Fibroblast of skin of back (primary cell): ENCODE measurements around the gene SPATA2L.
"Not testable (repeated sequence)": the region's sequence is repeated elsewhere in the genome, so short reads cannot be mapped to it uniquely, and the experiment has no call there.

Experiments used
- DNase-seq: peaks from one replicate; pipeline ENCODE4 v3.0.0-alpha.2; 2013

Gene SPATA2L

DNA sequence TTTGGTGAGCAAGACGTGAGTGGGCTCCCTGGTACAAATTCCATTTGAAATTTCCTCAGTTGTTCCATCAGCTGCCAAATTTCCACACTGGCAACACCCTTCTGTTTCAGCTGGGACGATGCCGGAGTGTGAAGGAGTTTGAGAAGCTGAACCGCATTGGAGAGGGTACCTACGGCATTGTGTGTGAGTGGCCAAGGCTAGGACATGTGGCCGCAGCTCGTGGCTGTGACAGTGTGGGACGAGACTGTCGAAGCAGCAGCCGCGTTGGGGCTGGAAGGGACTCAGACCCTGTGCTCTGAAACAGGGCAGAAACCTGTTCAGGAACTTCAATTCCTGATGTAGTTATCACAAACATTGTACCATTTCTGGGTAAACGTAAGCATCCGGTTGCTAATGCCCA is 12.4 kb downstream of the SPATA2L start:
- DNase-seq, result no peak

DNA sequence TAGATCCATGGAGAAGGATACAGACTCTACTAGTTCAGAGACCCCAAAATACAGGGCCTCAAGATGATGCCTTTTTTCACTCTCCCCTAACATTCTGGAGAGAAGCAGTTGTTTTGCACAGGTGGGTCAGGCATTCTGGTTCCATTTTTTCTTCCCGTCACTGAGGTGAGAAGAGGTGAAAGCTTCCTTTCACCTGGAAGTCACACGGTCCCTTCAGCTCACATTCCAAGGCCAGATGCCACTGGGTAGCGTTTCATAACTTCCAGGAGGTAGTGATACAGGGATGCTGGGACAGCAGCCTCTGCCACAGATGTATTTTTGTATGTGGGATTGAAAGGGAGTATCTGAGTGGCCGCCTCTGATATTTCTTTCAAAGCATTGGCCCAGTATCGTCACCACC is 13.1 kb downstream of the SPATA2L start:
- no peak for DNase-seq

DNA sequence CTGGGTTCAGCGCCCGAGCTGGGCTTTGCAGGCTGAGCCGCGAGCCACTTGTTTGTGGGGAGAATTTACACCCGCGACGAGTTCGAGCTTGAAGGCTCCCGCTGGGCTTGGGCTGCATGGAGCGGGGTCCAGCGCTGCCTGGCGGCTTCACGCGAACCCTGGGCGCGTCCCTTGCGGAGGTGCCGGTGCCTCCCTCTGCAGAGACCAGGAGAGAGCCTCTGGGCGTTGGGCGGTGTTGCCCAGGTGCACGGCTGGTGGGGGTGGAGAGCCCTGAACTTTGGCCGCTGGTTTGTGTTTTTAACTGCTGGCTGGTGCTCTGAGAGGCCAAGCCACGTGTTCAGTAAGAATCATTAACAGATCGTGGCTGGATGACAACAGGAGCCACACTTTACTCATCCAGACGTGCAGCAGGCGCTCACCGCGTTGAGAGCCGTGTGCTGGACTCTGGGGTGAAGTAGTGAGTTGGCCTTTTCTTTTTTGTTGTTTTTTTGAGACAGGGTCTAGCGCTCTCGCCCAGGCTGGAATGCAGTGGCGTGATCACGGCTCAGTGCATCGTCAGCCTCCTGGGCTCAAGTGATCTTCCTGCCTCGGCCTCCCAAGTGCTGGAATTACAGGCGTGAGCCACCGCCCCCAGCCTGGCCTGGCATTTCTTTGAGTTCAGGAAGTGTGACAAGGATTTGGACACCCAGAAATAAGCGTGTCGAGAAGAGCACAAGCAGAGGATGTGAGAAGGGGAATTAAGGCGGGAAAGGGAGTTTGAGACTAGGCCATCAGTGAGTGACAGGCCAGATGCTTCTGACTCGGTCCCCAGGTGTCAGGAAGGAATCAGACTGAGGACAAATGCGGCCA is 14.2 kb downstream of the SPATA2L start:
- DNase-seq, result peak; percentile 66

DNA sequence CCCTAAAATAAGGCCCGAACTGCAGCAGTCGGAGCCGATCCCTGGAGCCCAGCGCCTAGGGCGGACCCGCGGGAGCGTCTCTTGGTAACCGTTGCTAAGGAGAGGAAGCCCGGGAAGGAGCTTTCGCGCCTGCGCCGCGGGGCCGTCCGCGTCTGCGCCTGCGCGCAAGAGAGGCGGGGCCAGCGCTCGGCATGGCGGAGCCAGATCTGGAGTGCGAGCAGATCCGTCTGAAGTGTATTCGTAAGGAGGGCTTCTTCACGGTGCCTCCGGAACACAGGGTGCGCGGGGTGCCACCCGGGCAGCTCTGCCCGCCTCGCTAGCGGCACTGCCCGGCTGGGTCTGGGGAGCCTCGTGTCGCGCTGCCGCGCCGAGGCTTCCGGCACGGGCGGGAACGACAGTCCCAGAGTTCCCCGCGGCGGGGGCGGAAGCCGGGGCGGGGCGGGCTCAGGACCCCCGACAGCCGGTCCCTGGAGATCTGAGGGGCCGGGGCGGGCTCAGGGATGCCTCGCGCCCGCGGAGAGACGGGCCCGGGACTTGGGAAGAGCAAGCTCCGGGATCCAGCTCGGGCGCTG is 14.9 kb downstream of the SPATA2L start, which contains the start of gene CDK10:
TSS of gene CDK10 (plus strand) at position 170 of the 572 bp plus-strand sequence. CDS start at position 192, 22 bp downstream.
- DNase-seq, result peak; percentile 86

DNA sequence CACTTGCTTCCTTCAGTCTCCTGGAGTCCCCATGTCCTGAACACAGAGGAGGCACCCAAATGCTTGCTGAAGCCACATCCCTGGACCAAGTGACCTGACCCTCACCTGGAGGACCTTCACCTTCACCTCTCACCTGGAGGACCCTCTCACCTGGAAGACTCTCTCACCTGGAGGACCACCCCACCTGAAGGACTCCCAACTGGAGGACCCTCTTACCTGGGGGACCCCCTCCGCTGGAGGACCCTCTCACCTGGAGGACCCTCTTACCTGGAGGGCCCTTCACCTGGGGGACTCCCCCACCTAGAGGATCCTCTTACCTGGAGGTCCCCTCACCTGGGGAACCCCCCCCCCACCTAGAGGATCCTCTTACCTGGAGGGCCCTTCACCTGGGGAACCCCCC is 15.6 kb downstream of the SPATA2L start:
- DNase-seq, result no peak

DNA sequence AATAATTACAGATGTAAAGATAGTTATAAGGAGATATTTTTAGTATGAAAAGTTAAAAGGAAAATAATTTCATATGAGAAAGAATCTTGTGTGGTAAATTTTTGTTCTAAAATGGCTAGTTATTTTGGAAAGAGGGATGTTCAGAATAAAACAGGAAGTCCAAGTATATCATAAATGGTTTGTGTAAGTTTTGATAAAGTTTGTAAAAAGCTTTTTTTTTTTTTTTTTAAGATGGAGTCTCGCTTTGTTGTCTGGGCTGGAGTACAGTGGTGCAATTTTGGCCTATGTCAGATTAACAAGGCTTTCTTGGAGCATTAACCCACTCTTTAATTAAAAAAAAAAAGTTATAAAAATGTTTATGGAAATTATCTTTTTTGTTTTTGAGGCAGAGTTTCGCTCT is 23.2 kb downstream of the SPATA2L start:
- DNase-seq, result no peak

DNA sequence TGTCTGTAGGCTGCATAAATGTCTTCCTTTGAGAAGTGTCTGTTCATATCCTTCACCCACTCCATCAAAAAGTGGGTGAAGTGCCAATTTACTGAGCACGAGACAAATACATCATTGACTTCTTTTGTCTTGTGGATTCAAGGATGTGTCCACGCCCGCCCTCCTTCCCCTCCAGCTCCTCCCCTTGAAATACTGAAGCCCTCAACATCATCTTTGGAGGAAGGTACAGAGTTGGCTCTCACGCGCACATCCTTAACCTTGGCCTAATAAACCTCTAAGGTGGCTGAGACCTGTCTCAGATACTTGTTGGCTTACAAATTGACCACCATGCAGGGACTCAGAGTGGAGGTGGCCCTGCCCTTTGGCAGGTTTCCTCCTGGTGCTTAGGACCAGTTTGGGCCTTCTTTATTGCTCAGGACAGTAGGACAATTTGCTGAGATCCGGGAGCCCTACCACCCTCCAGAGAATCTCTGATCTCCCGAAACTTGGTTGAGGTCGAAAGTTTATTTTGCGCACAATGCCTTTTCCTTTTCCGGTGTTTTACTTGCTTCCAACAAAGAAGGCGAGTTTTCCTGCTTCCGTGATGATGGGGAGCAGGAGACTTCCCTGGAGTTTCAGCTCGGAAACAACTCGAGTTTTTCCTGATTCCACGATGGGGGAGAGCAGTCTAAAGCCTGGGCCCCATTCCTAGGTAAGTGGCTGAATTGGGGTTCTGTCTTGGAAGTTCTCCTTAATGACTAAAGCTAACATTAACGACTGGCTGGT is 29.1 kb downstream of the SPATA2L start:
- no peak for DNase-seq

DNA sequence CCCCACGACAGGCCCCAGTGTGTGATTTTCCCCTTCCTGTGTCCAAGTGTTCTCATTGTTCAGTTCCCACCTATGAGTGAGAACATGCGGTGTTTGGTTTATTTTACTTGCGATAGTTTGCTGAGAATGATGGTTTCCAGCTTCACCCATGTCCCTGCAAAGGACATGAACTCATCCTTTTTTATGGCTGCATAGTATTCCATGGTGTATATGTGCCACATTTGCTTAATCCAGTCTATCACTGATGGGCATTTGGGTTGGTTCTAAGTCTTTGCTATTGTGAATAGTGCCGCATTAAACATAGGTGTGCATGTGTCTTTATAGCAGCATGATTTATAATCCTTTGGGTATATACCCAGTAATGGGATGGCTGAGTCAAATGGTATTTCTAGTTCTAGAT is 29.9 kb downstream of the SPATA2L start:
- DNase-seq, result not testable (repeated sequence)

DNA sequence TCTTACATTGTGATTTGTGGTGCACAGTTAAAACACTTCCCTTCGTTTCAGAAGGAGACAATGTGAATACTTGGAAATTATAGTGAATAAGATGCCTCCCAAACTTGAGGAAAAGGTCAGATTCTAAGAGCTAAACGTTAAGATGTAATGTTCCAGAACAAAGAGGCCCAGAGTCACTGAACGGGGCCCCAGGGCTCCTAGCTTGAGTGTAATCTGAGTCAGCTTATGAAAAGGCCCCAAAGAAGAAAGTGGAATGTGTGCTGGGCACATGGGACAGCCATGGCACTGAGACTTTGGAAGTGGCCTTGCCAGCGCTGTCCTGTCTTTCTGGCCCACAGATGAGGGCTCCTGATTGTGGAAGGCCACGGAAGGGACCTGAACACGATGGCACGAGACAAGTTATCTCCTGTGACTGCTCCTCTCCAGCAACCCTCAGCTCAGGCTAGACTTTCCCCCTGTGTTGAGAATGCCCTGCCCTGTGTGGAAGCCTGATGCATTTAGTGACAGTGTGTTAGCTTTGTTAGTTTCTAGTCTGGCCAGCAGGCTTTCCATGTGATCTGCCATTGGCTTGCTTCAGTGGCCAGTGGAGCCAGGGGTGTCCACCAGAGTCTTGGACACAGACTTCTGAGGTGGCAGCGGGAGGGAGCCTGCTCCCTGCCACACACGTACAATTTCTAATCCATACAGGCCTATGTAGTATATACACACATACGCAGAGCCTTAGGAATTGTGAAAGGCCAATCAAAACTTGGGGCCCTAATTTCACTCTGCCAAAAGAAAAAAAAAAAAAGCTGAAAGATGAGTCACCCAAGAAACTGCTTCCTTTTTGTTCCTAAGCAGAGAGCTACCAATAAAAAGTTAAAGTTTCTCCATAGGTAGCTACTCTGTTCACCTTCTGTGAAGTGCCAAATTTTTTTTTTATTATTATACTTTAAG is 30.7 kb downstream of the SPATA2L start:
- no peak for DNase-seq

DNA sequence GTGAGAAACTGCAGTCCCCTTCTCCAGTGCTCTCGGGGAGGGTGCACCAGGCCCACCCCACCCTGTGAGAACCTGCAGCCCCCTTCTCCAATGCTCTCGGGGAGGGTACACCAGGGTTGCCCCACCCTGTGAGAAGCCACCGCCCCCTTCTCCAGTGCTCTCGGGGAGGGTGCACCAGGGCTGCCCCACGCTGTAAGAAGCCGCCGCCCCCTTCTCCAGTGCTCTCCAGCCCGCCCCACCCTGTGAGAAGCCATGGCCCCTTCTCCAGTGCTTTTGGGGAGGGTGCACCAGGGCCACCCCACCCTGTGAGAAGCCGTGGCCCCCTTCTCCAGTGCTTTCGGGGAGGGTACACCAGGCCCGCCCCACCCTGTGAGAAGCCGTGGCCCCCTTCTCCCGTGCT is 31.8 kb downstream of the SPATA2L start:
- no peak for DNase-seq

DNA sequence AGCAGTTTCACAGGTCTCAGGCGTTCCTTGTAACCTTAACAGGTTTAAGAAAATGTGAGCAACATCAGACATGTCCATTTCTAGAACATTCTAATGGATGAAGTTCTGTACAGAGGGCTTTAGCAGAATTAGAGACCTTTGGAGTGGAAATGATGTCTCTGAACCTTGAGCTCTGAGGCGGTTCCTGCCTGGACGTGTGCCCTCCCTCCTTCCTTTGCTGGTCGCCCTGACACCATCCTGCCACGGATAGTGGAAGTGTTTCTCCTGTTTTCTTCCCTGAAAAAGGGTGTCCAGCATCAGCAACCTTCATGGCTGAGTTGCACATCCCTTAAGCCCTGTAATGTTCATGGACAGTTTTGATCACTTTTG is 32.7 kb downstream of the SPATA2L start:
- DNase-seq, result no peak

DNA sequence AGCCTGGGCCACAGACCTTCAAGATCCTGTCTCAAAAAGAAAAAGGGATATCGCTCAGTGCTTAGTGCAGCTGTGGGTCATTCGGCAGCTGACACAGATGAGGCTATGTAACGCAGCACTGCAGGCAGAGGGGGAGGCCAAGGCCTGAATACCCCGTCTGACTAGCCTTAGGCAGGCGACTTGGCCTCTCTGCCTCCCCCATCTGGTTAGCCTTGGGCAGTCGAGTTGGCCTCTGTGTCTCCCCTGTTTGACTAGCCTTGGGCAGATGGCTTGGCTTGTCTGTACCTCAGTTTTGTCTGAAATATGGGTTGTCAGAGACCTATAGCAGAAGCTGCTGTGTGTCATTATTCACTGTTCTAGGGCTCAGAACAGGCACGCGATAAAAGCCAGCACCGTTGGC is 33.9 kb downstream of the SPATA2L start:
- DNase-seq, result no peak

DNA sequence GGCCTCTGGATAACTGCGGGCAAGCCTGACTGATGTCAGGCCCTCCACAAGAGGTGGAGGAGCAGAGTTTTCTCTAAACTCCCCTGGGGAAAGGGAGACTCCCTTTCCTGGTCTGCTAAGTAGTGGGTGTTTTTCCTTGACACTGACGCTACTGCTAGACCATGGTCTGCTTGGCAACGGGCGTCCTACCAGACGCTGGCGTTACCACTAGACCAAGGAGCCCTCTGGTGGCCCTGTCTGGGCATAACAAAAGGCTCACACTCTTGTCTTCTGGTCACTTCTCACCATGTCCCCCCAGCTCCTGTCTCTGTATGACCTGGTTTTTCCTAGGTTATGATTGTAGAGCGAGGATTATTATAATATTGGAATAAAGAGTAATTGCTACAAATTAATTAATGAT is 34.5 kb downstream of the SPATA2L start:
- peak; percentile 20 for DNase-seq

DNA sequence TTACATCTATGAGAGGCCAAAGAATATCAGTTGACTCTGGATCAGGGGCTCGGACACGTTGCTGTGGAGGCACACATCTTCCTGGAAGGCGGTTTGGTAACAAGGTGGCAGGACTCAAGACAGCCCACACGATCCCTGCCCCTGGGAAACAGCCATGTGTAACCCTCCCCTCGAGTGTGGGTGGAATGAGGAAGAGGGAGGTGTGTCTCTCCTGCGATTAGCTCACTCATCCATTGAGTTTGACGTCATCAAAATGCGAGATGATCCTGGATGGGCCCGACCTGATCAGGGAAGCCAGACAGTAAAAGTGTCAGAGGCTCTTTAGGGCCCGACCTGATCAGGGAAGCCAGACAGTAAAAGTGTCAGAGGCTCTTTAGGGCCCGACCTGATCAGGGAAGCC is 37.3 kb downstream of the SPATA2L start:
- DNase-seq, result not testable (repeated sequence)

DNA sequence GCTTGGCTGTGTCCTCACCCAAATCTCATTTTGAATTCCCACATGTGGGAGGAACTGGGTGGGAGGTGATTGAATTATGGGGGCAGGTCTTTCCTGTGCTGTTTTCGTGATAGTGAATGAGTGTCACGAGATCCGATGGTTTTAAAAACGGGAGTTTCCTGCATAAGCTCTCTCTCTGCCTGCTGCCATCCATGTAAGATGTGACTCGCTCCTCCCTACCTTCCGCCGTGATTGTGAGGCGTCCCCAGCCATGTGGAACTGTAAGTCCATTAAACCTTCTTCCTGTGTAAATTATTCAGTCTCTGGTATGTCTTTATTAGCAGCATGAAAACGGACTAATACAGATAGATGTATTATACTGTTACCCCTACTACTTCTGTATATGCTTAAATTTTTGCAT is 40.3 kb downstream of the SPATA2L start:
- DNase-seq, result no peak

DNA sequence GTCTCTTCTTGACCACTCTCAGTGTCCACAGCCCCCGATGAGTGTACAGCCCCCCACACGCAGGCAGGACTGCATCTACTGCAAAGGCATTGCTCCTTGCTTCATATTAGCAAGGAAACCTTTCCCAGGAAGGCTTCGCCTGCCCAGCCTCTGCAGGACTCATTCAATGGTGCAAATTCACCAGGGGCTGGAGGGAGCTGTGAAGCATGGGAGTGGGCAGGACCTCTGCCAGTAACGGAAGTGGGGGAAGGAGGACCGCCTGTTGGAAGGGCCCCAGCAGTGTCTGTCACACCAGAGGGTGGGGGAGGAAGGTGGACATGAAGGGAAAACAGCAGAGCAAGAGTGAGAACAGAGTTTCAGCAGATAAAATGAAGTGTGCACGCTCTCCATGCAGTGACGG is 41.4 kb downstream of the SPATA2L start:
- DNase-seq, result no peak

DNA sequence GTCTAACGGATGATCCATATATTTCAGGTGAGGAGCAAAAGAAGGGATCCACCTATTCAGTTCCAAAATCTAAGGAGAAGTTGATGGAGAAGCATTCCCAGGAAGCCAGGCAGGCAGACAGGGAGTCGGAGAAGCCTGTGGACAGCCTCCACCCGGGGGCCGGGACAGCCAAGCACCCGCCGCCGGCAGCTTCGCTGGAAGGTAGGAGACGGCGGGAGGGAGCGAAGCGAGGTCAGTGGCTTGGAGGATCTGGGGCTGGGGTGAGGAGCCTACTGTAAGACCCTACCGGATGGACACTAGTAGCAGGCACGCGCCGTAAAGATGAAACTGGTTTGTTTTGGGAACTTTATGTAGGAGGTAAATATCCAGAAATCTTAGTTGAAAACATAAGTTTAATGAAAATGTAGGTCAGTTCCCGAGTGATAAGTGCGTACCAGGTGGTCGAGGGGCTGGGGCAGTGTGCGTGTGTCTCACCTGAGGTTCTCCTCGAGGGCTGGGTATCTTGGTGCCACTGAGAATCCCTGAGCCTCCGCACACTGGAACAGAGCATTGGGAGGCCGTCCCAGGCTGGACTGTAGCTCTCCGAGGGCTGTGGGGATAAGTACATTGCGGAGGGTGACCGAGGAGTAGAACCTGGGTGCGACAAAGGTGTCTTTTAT is 43.2 kb downstream of the SPATA2L start:
- peak; percentile 10 for DNase-seq

DNA sequence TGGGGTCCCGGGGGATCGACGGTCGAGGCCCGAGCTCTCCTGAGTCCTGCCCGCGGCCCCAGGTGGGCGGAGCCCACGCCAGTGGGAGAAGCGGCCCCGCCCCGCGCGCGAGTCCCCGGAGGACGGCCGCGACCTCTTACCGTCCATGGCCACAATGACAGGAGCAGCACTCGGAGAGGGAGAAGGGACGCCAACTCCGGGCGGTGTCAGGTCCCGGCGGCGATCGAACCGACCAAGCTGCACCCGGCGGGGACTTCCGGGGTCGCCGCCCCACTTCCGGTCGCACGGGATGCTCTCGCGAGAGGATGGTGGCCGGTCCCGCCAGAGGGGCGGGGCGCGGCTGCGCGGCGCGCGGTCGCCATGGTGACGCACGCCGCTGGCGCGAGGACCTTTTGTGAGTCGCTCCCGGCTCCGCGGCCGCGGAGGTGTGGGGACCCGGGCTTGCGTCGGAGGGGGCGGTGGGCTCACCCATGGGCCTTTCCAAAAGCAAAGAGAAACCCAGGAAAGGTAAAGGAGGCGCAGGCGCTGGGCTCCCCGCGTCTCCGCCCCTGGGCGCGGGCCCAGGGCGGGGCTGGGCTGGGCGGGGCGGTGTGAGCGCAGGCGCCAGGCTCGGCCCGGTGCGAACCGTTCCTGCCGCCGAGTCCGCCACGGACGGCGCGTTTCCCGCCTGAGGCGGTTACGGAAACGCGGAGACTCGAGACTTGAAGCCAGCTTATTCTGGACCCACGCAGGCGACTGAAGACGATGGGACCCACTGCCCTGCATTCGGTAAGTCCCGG is 43.9 kb downstream of the SPATA2L start, which contains the start of the genes CHMP1A and SPATA33:
TSS of gene CHMP1A (minus strand) at position 267 of the 779 bp plus-strand sequence. CDS start at position 147, 120 bp downstream.
TSS of gene SPATA33 (plus strand) at position 395 of the 779 bp plus-strand sequence. CDS start at position 471, 76 bp downstream.
- peak; percentile 85 for DNase-seq

DNA sequence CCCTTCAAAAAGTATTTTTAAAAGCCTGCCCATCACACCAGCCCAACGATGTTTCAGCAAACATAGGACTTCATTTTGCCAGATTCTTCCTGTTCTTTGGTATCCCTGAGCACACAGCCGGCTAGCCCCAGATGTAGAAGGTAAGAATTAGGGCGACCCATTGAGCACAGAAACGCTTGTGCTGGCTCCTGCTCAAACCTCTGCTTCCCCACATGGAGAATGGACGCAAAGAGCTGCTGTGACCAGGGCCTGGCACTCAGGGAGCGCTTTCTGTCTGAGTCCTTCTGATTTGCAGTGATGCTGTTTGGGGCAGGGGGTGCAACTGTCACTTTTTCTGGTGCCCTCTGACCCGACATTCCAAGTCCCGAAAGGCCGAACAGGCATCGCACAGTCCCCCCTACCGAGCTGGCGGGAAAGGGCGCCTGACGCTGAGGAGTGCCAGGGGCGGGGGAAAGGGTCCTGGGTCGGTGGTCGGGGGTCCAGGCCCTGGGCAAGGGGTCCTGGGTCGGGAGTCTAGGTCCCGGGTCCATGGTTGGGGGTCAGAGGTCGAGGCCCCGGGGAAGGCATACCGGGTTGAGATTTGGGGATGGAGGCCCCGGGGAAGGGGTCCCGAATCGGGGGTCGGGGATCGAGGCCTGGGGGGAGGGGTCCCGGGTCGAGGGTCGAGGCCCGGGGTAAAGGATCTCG is 44.9 kb downstream of the SPATA2L start:
- DNase-seq, result no peak

DNA sequence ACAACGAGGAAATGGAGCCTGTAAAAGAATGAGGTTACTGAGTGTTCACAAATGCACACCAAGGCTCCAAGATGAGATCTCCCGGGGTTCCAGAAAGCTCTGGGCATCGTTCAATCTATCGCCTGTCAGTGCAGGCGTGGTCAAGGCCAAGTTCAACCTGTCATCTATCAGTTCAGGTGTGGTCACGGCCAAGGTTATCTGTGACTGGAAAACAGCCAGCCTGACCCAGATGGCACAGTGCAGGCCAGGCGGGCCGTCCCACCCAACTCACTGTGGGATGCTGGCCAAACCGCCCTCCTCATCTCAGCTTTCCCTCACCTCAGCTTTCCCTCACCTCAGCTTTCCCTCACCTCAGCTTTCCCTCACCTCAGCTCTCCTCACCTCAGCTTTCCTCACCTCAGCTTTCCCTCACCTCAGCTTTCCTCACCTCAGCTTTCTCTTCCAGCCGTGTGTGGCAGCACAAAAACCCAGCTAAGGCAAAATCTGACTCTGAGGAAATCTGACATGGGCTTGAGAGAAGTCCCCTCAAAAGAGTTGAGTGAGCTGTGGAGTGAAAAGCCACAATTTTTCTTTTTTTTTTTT is 46.4 kb downstream of the SPATA2L start:
- no peak for DNase-seq
